Retinal pigment epithelial cell (primary cell): ENCODE data around the gene CTNNBL1.

Source experiments
- DNase-seq: peaks from one replicate; pipeline ENCODE4 v3.0.0-alpha.2; 2010; ENCODE audit warnings: low read depth
- H3K4me3 ChIP-seq: 2 replicates; pipeline ENCODE4 v1.5.1; 2011; ENCODE audit warnings: mild to moderate bottlenecking, low read length, control low read depth, moderate library complexity
- CTCF ChIP-seq: conservative IDR thresholded peaks from 2 replicates; pipeline ENCODE4 v1.5.1; 2011; ENCODE audit warnings: low read depth, low read length, control low read depth, inconsistent platforms

Gene CTNNBL1

DNA sequence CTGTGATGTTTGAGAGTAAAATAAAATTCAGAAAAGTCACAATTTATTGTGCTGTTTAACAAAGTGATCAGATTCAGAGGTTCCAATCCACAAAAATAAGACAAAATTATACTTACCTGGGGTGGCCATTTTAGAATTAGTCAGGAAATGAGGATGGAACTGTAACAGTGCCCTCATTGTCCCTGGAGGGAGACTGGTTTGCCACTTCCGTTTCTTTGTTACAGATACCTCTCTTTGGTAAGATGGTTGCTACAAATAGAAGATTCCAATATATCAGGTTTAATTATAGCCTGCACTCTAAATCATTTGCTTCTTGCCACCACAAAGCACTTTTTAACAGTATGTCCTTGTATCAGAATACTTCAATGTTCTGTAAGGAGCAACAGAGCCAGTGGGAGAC, 95.6 kb downstream of the CTNNBL1 start:
- TF ChIP-seq CTCF, result no peak
- DNase-seq, result no peak
- no peak overlapping the region for H3K4me3 ChIP-seq

- DNase-seq, result no peak
- no peak for TF ChIP-seq CTCF
- H3K4me3 ChIP-seq, result no peak overlapping the region
Observed at GRCh38 chr20:37790900-37791299, 97.1 kb downstream of the CTNNBL1 start.

GRCh38 chr20:37796121-37796520, 102.3 kb downstream of the CTNNBL1 start:
- DNase-seq, result peak; percentile 3
- TF ChIP-seq CTCF, result no peak
- no peak overlapping the region for H3K4me3 ChIP-seq

- no peak for DNase-seq
- no peak overlapping the region for H3K4me3 ChIP-seq
- no peak for TF ChIP-seq CTCF
Observed at GRCh38 chr20:37796733-37797132, 102.9 kb downstream of the CTNNBL1 start.

- TF ChIP-seq CTCF, result no peak
- no peak for DNase-seq
- H3K4me3 ChIP-seq, result no peak overlapping the region
Observed at GRCh38 chr20:37797669-37798175, 103.9 kb downstream of the CTNNBL1 start.

GRCh38 chr20:37798312-37798711, 104.5 kb downstream of the CTNNBL1 start:
- no peak for DNase-seq
- H3K4me3 ChIP-seq, result no peak overlapping the region
- TF ChIP-seq CTCF, result no peak

GRCh38 chr20:37800618-37801017, 106.8 kb downstream of the CTNNBL1 start:
- DNase-seq, result no peak
- no peak overlapping the region for H3K4me3 ChIP-seq
- no peak for TF ChIP-seq CTCF
